ENCODE data around the gene UBE2O. TPM values are rescaled to one million over a fixed set of nuclear protein-coding genes. Genes with fewer than 3 reads are reported as not detected.

Gene UBE2O
- total and polyA plus RNA-seq, 4 donors: 3.3 to 71.5 (median 9.2) TPM

DNA sequence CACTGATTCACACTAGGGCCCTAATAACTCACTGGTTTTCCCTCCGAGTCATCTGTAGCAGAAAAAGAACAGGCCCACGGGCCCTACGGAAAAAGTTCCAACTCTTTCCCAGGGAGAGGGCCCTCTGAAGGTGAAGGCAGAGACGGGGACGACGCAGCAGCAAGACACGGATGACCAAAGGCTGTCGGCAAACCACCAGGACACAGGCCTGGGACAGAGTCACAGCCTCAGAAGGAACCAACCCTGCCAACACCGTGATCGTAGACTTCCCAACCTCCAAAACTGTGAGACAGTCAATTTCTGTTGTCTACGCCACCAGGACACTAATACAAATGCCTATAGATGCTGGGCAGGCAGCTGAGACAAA lies 73.7 kb downstream of the UBE2O start:
- 94% methylated on average over 11 of the region's 11 CpGs for WGBS
- H3K36me3 ChIP-seq (ENCODE audit: control insufficient read depth in 4 of 4, insufficient read depth in 3 of 4, low read depth in 1 of 4, low read length in 3 of 4): no peaks in the 10 kb centered on the region

DNA sequence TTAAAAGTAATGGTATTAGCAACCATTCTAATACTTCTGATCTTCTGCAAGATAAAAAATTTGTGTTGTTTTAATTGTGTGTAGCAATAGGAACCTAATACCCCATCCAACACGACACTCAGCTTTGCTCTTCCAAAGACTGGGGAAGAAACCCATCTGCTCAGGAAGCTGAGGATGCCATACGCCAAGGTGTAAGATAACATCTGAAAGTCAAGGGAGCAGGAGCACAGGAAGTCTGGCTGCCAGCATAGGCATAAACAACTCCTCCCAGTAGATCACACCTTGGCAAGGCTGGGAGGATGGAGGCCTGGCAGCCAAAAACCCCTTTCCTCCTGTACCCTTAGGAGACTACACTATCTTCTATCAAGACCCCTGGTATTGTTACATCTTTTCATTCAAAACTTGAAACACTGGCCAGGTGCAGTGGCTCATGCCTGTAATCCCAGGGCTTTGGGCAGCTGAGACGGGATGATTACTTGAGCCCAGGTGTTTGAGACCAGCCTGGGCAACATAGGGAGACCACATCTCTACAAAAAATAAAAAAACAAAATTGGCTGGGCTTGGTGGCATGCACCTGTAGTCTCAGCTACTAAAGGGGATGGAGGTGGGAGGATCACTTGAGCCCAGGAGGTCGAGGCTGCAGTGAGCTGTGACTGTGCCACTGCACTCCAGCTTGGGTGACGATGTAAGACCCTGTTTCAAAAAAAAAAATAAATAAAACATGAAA lies 74.2 kb downstream of the UBE2O start:
- WGBS: 91% methylated on average over 5 of the region's 5 CpGs
- Histone ChIP-seq H3K36me3 (ENCODE audit: control insufficient read depth in 4 of 4, insufficient read depth in 3 of 4, low read depth in 1 of 4, low read length in 3 of 4) (no peaks in the 10 kb centered on the region), H3K4me3 (ENCODE audit: low read depth in 1 of 3, low read length in 3 of 3) (no peak overlapping the region), H3K4me1 (ENCODE audit: control insufficient read depth in 4 of 4, insufficient read depth in 4 of 4, low read length in 3 of 4) (peaks cover 0 to 12% (median 9%) of the 10 kb centered on the region in 4 donors), H3K27ac (ENCODE audit: low read depth in 1 of 2, low read length in 2 of 2) (no peak overlapping the region), H3K9ac (ENCODE audit: low read depth in 1 of 2, low read length in 2 of 2) (no peak overlapping the region), H3K9me3 (ENCODE audit: control insufficient read depth in 4 of 4, low read length in 3 of 4) (no peaks in the 10 kb centered on the region), H3K27me3 (ENCODE audit: control insufficient read depth in 4 of 4, insufficient read depth in 4 of 4, low read length in 3 of 4) (no peaks in the 10 kb centered on the region)
- DNase-seq (ENCODE audit: low spot score): no peak
- TF ChIP-seq JUND (IDR thresholded peaks at IDR 0.05) (no peak), EGR1 (IDR thresholded peaks at IDR 0.05; ENCODE audit: low read depth in 2 of 2) (no peak), HNF4A (conservative IDR thresholded peaks at IDR 0.05) (no peak), FOXA1 (IDR thresholded peaks at IDR 0.05) (no peak), FOXA2 (IDR thresholded peaks at IDR 0.05) (no peak), NR2F2 (IDR thresholded peaks at IDR 0.05) (no peak), RAD21 (IDR thresholded peaks at IDR 0.05) (no peak)
- TF ChIP-seq, protein P1, sequence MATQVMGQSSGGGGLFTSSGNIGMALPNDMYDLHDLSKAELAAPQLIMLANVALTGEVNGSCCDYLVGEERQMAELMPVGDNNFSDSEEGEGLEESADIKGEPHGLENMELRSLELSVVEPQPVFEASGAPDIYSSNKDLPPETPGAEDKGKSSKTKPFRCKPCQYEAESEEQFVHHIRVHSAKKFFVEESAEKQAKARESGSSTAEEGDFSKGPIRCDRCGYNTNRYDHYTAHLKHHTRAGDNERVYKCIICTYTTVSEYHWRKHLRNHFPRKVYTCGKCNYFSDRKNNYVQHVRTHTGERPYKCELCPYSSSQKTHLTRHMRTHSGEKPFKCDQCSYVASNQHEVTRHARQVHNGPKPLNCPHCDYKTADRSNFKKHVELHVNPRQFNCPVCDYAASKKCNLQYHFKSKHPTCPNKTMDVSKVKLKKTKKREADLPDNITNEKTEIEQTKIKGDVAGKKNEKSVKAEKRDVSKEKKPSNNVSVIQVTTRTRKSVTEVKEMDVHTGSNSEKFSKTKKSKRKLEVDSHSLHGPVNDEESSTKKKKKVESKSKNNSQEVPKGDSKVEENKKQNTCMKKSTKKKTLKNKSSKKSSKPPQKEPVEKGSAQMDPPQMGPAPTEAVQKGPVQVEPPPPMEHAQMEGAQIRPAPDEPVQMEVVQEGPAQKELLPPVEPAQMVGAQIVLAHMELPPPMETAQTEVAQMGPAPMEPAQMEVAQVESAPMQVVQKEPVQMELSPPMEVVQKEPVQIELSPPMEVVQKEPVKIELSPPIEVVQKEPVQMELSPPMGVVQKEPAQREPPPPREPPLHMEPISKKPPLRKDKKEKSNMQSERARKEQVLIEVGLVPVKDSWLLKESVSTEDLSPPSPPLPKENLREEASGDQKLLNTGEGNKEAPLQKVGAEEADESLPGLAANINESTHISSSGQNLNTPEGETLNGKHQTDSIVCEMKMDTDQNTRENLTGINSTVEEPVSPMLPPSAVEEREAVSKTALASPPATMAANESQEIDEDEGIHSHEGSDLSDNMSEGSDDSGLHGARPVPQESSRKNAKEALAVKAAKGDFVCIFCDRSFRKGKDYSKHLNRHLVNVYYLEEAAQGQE (IDR thresholded peaks at IDR 0.05): no peak
- TF ChIP-seq, protein P2, sequence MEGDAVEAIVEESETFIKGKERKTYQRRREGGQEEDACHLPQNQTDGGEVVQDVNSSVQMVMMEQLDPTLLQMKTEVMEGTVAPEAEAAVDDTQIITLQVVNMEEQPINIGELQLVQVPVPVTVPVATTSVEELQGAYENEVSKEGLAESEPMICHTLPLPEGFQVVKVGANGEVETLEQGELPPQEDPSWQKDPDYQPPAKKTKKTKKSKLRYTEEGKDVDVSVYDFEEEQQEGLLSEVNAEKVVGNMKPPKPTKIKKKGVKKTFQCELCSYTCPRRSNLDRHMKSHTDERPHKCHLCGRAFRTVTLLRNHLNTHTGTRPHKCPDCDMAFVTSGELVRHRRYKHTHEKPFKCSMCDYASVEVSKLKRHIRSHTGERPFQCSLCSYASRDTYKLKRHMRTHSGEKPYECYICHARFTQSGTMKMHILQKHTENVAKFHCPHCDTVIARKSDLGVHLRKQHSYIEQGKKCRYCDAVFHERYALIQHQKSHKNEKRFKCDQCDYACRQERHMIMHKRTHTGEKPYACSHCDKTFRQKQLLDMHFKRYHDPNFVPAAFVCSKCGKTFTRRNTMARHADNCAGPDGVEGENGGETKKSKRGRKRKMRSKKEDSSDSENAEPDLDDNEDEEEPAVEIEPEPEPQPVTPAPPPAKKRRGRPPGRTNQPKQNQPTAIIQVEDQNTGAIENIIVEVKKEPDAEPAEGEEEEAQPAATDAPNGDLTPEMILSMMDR (IDR thresholded peaks at IDR 0.05; ENCODE audit: low read depth, low read length, missing input control): no peak
- TF ChIP-seq, protein P3, sequence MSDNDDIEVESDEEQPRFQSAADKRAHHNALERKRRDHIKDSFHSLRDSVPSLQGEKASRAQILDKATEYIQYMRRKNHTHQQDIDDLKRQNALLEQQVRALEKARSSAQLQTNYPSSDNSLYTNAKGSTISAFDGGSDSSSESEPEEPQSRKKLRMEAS (IDR thresholded peaks at IDR 0.05): no peak

More for the DNA sequence above, 73.7 kb downstream of the UBE2O start:
- Histone ChIP-seq H3K9ac (ENCODE audit: low read depth in 1 of 2, low read length in 2 of 2) (no peak overlapping the region), H3K9me3 (ENCODE audit: control insufficient read depth in 4 of 4, low read length in 3 of 4) (no peaks in the 10 kb centered on the region), H3K4me3 (ENCODE audit: low read depth in 1 of 3, low read length in 3 of 3) (no peak overlapping the region), H3K27me3 (ENCODE audit: control insufficient read depth in 4 of 4, insufficient read depth in 4 of 4, low read length in 3 of 4) (no peaks in the 10 kb centered on the region), H3K27ac (ENCODE audit: low read depth in 1 of 2, low read length in 2 of 2) (no peak overlapping the region), H3K4me1 (ENCODE audit: control insufficient read depth in 4 of 4, insufficient read depth in 4 of 4, low read length in 3 of 4) (peaks cover 3 to 18% (median 12%) of the 10 kb centered on the region in 4 donors)
- TF ChIP-seq YY1 (IDR thresholded peaks at IDR 0.05) (no peak), HNF4G (IDR thresholded peaks at IDR 0.05) (no peak), RXRA (IDR thresholded peaks at IDR 0.05) (no peak), JUND (IDR thresholded peaks at IDR 0.05) (no peak), FOXA1 (IDR thresholded peaks at IDR 0.05) (no peak), EGR1 (IDR thresholded peaks at IDR 0.05; ENCODE audit: low read depth in 2 of 2) (no peak), NR2F2 (IDR thresholded peaks at IDR 0.05) (no peak), HNF4A (conservative IDR thresholded peaks at IDR 0.05) (no peak), RAD21 (IDR thresholded peaks at IDR 0.05) (no peak), GABPA (IDR thresholded peaks at IDR 0.05 in 1 of 2, conservative IDR thresholded peaks at IDR 0.05 in 1 of 2) (no peak), SP1 (IDR thresholded peaks at IDR 0.05) (no peak)
- TF ChIP-seq, protein P1 (IDR thresholded peaks at IDR 0.05): no peak
- TF ChIP-seq, protein P2 (IDR thresholded peaks at IDR 0.05; ENCODE audit: low read depth, low read length, missing input control): no peak
- TF ChIP-seq, protein P3 (IDR thresholded peaks at IDR 0.05): no peak
- TF ChIP-seq, protein P4, sequence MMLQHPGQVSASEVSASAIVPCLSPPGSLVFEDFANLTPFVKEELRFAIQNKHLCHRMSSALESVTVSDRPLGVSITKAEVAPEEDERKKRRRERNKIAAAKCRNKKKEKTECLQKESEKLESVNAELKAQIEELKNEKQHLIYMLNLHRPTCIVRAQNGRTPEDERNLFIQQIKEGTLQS (IDR thresholded peaks at IDR 0.05): no peak
- no peak for DNase-seq (ENCODE audit: low spot score)

Data from liver (tissue), 9 donors.